HUES6 (cell line): ENCODE results near the gene OR2W1.

Source experiments
- H3K27ac ChIP-seq: 2 replicates; pipeline ENCODE4 v1.7.0; 2013; ENCODE audit warnings: low read depth, mild to moderate bottlenecking, low read length, inconsistent platforms
- H3K27me3 ChIP-seq: 2 replicates; pipeline ENCODE4 v1.6.1; 2013; ENCODE audit warnings: low read length; ENCODE audit not compliant: control insufficient read depth, insufficient read depth
- H3K36me3 ChIP-seq: 2 replicates; pipeline ENCODE4 v1.6.1; 2013; ENCODE audit warnings: low read length; ENCODE audit not compliant: control insufficient read depth, insufficient read depth
- H3K4me1 ChIP-seq: 2 replicates; pipeline ENCODE4 v1.6.1; 2013; ENCODE audit warnings: low read length; ENCODE audit not compliant: control insufficient read depth, insufficient read depth
- H3K4me3 ChIP-seq: 2 replicates; pipeline ENCODE4 v1.5.1; 2013; ENCODE audit warnings: low read depth, low read length
- H3K9ac ChIP-seq: one replicate; pipeline ENCODE4 v1.6.1; 2013; ENCODE audit warnings: mild to moderate bottlenecking, low read length
- H3K9me3 ChIP-seq: 2 replicates; pipeline ENCODE4 v1.6.1; 2013; ENCODE audit warnings: low read depth, low read length; ENCODE audit not compliant: control insufficient read depth, insufficient read depth

OR2W1 gene

GRCh38 chr6:29045075-29045474 is at the start of gene OR2W1:
TSS of gene OR2W1 (minus strand) at chr6:29045175. CDS start at chr6:29045175, 0 bp downstream.
- no peak within 1 kb of the TSS for H3K4me3 ChIP-seq
- no peak within 1 kb of the TSS for H3K27ac ChIP-seq
- no peaks in the 10 kb centered on the region for H3K36me3 ChIP-seq
- H3K9ac ChIP-seq: no peak within 1 kb of the TSS
- H3K4me1 ChIP-seq: no peaks in the 10 kb centered on the region
- H3K27me3 ChIP-seq: no peaks in the 10 kb centered on the region
- no peaks in the 10 kb centered on the region for H3K9me3 ChIP-seq

GRCh38 chr6:29092957-29093356 is 48.0 kb upstream of the OR2W1 start:
- Histone ChIP-seq H3K36me3 (no peaks in the 10 kb centered on the region), H3K4me1 (no peaks in the 10 kb centered on the region), H3K4me3 (no peak overlapping the region), H3K27me3 (no peaks in the 10 kb centered on the region), H3K27ac (no peak overlapping the region), H3K9ac (no peak overlapping the region), H3K9me3 (no peaks in the 10 kb centered on the region)

- Histone ChIP-seq H3K27me3 (no peaks in the 10 kb centered on the region), H3K9me3 (no peaks in the 10 kb centered on the region), H3K36me3 (no peaks in the 10 kb centered on the region), H3K9ac (no peak within 1 kb of the TSS), H3K4me1 (no peaks in the 10 kb centered on the region), H3K4me3 (no peak within 1 kb of the TSS), H3K27ac (no peak within 1 kb of the TSS)
Measured at GRCh38 chr6:29087213-29087612, 42.2 kb upstream of the OR2W1 start, which contains the start of gene OR2B3. TSS of gene OR2B3 (minus strand) at chr6:29087313. CDS start at chr6:29087248, 65 bp downstream.

- Histone ChIP-seq H3K36me3 (no peaks in the 10 kb centered on the region), H3K9ac (no peak overlapping the region), H3K9me3 (no peaks in the 10 kb centered on the region), H3K27me3 (no peaks in the 10 kb centered on the region), H3K4me1 (no peaks in the 10 kb centered on the region), H3K4me3 (no peak overlapping the region), H3K27ac (no peak overlapping the region)
Measured at GRCh38 chr6:29082457-29082856, 37.5 kb upstream of the OR2W1 start.

- Histone ChIP-seq H3K36me3 (no peaks in the 10 kb centered on the region), H3K4me1 (no peaks in the 10 kb centered on the region), H3K4me3 (no peak overlapping the region), H3K27me3 (no peaks in the 10 kb centered on the region), H3K9me3 (no peaks in the 10 kb centered on the region), H3K9ac (no peak overlapping the region), H3K27ac (no peak overlapping the region)
Measured at GRCh38 chr6:29081312-29081711, 36.3 kb upstream of the OR2W1 start.

GRCh38 chr6:29079203-29079602 is 34.2 kb upstream of the OR2W1 start:
- H3K9me3 ChIP-seq: no peaks in the 10 kb centered on the region
- H3K4me1 ChIP-seq: no peaks in the 10 kb centered on the region

GRCh38 chr6:29071831-29072723 is 27.1 kb upstream of the OR2W1 start:
- Histone ChIP-seq H3K4me3 (no peak overlapping the region), H3K9me3 (no peaks in the 10 kb centered on the region), H3K27ac (no peak overlapping the region), H3K36me3 (no peaks in the 10 kb centered on the region), H3K27me3 (0 out of 2 replicates have a peak, but pooled peaks cover 2% of the 10 kb centered on the region), H3K4me1 (no peaks in the 10 kb centered on the region), H3K9ac (no peak overlapping the region)

More at GRCh38 chr6:29079203-29079602, 34.2 kb upstream of the OR2W1 start:
- Histone ChIP-seq H3K27ac (no peak overlapping the region), H3K36me3 (no peaks in the 10 kb centered on the region), H3K27me3 (0 out of 2 replicates have a peak, but pooled peaks cover 2% of the 10 kb centered on the region), H3K9ac (no peak overlapping the region), H3K4me3 (no peak overlapping the region)

GRCh38 chr6:29051680-29052079 is 6.7 kb upstream of the OR2W1 start:
- Histone ChIP-seq H3K36me3 (no peaks in the 10 kb centered on the region), H3K9me3 (no peaks in the 10 kb centered on the region), H3K4me1 (no peaks in the 10 kb centered on the region), H3K27me3 (no peaks in the 10 kb centered on the region), H3K9ac (no peak overlapping the region), H3K4me3 (no peak overlapping the region), H3K27ac (no peak overlapping the region)

GRCh38 chr6:29035951-29036350 is 9.0 kb downstream of the OR2W1 start:
- Histone ChIP-seq H3K36me3 (no peaks in the 10 kb centered on the region), H3K4me3 (no peak overlapping the region), H3K27me3 (no peaks in the 10 kb centered on the region)

GRCh38 chr6:29028821-29029220 is 16.2 kb downstream of the OR2W1 start:
- Histone ChIP-seq H3K27me3 (no peaks in the 10 kb centered on the region), H3K27ac (no peak overlapping the region), H3K9me3 (no peaks in the 10 kb centered on the region), H3K36me3 (no peaks in the 10 kb centered on the region), H3K4me1 (no peaks in the 10 kb centered on the region), H3K9ac (no peak overlapping the region), H3K4me3 (no peak overlapping the region)

More at GRCh38 chr6:29035951-29036350, 9.0 kb downstream of the OR2W1 start:
- H3K9ac ChIP-seq: no peak overlapping the region
- H3K9me3 ChIP-seq: no peaks in the 10 kb centered on the region
- no peaks in the 10 kb centered on the region for H3K4me1 ChIP-seq
- H3K27ac ChIP-seq: no peak overlapping the region

- Histone ChIP-seq H3K27me3 (no peaks in the 10 kb centered on the region), H3K4me3 (no peak overlapping the region), H3K9ac (no peak overlapping the region), H3K9me3 (no peaks in the 10 kb centered on the region), H3K27ac (no peak overlapping the region), H3K4me1 (no peaks in the 10 kb centered on the region), H3K36me3 (no peaks in the 10 kb centered on the region)
Measured at GRCh38 chr6:29025927-29026585, 18.9 kb downstream of the OR2W1 start.
